HepG2 (cell line): ENCODE data around the gene MALT1. TPM values are rescaled to one million over a fixed set of nuclear protein-coding genes. Genes with fewer than 3 reads are reported as not detected.

Experiments used
- ATAC-seq: fragments of 200-7000 bp; cut with Tn5 transposase; 3 replicates; pipeline ENCODE4 v1.9.1; 2020; ENCODE audit warnings: mild to moderate bottlenecking, moderate library complexity
- BruUV-seq: library from RNA; stranded (reverse); fragments of 400-500 nt; replicated peaks from 2 replicates; lab custom pipeline; 2021; lab: Mats Ljungman, UMichigan
- CTCF ChIA-PET: fragments of 300-600 bp; formaldehyde crosslinking; extraction: SDS; loops from one replicate; lab custom pipeline; 2021; ENCODE audit warnings: low total read pairs, inconsistent platforms, low intra/inter-chr PET ratio; lab: Yijun Ruan, JAX
- POLR2A ChIA-PET: fragments of 350-600 bp; sonication (Branson Sonifier 250); formaldehyde crosslinking; loops from one replicate; lab custom pipeline; 2020; ENCODE audit warnings: antibody characterized with exemption, inconsistent platforms; lab: Yijun Ruan, JAX
- DNase-seq: peaks from one replicate; pipeline ENCODE4 v3.0.0-alpha.2; 2015; ENCODE audit warnings: low spot score
- FAIRE-seq: peaks from 3 replicates; lab custom pipeline; 2011; peaks lifted over from hg19 to GRCh38; lab: Jason Lieb, UNC
- H2AFZ ChIP-seq: one replicate; pipeline ENCODE4 v1.6.1; 2011; ENCODE audit warnings: low read length, inconsistent platforms
- H3K27ac ChIP-seq: fragments of 300-600 bp; 3 replicates; pipeline ENCODE4 v1.8.0; 2011; ENCODE audit warnings: mixed run types, mild to moderate bottlenecking, mixed read lengths, low read length, inconsistent platforms; ENCODE audit not compliant: insufficient read depth; ENCODE audit errors: extremely low read length
- H3K27me3 ChIP-seq, 2 experiments: fragments of 200-600 bp in 1 of 2; 2 replicates in 1 of 2; 3 replicates in 1 of 2; pipeline versions ENCODE4 v1.6.0 to v1.8.0; 2011; ENCODE audit warnings: low read length in 2 of 2, mild to moderate bottlenecking in 2 of 2, moderate library complexity in 2 of 2, inconsistent platforms in 1 of 2; ENCODE audit not compliant: insufficient read depth in 2 of 2, control insufficient read depth in 1 of 2
- H3K36me3 ChIP-seq, 2 experiments: fragments of 200-600 bp in 1 of 2; replicated peaks in 1 of 2; 2 replicates in 1 of 2; 3 replicates in 1 of 2; pipeline versions ENCODE4 v1.5.1 to v1.8.0; 2011; ENCODE audit warnings: low read length in 2 of 2, inconsistent platforms in 1 of 2; ENCODE audit not compliant: insufficient read depth in 2 of 2, control insufficient read depth in 1 of 2
- H3K4me1 ChIP-seq: 2 replicates; pipeline ENCODE4 v1.5.1; 2012; ENCODE audit warnings: low read length, inconsistent platforms; ENCODE audit not compliant: insufficient read depth
- H3K4me2 ChIP-seq: 2 replicates; pipeline ENCODE4 v1.6.0; 2011; ENCODE audit warnings: low read depth, low read length, inconsistent platforms
- H3K4me3 ChIP-seq, 3 experiments: fragments of 200-600 bp in 1 of 3; sonication (generic), shearing (Covaris generic) in 1 of 3; replicated peaks in 1 of 3; 2 replicates each; pipeline ENCODE4 v1.5.1; 2011 to 2016; ENCODE audit warnings: low read length in 3 of 3, inconsistent platforms in 2 of 3, low read depth in 2 of 3, mild to moderate bottlenecking in 2 of 3, control low read depth in 1 of 3, mixed read lengths in 1 of 3; ENCODE audit not compliant: insufficient read depth in 1 of 3
- H3K79me2 ChIP-seq: one replicate; pipeline ENCODE4 v1.6.1; 2011; ENCODE audit warnings: low read length, inconsistent platforms; ENCODE audit not compliant: insufficient read depth
- H3K9ac ChIP-seq: 2 replicates; pipeline ENCODE4 v1.6.0; 2011; ENCODE audit warnings: mild to moderate bottlenecking, low read depth, low read length, inconsistent platforms; ENCODE audit not compliant: insufficient read depth
- H3K9me3 ChIP-seq: 2 replicates; pipeline ENCODE4 v1.5.1; 2012; ENCODE audit warnings: mild to moderate bottlenecking, low read length
- H4K20me1 ChIP-seq: 2 replicates; pipeline ENCODE4 v1.6.0; 2011; ENCODE audit warnings: inconsistent platforms, mild to moderate bottlenecking, low read length, moderate library complexity; ENCODE audit not compliant: insufficient read depth
- DR1 ChIP-seq: sonication (generic); formaldehyde crosslinking; IDR thresholded peaks from 2 replicates; pipeline ENCODE4 v1.8.0; 2021; ENCODE audit warnings: mild to moderate bottlenecking, missing genetic modification reagents, inconsistent platforms
- HOXA7 ChIP-seq: sonication (generic); formaldehyde crosslinking; IDR thresholded peaks from 2 replicates; pipeline ENCODE4 v1.8.1; 2022; ENCODE audit warnings: mild to moderate bottlenecking, missing genetic modification reagents, moderate library complexity
- NFKBIZ ChIP-seq: IDR thresholded peaks from 2 replicates; pipeline ENCODE4 v1.6.1; 2018; ENCODE audit warnings: missing genetic modification reagents, missing compliant biosample characterization
- ONECUT2 ChIP-seq: sonication (generic); formaldehyde crosslinking; IDR thresholded peaks from 2 replicates; pipeline ENCODE4 v1.4.0; 2020; ENCODE audit warnings: missing genetic modification reagents
- PTBP1 ChIP-seq: fragments of 200-400 bp; formaldehyde crosslinking; IDR thresholded peaks from 2 replicates; pipeline ENCODE4 v1.6.1; 2018; ENCODE audit warnings: low read length, low read depth; ENCODE audit not compliant: poor library complexity, severe bottlenecking
- ZNF343 ChIP-seq: sonication (generic); formaldehyde crosslinking; IDR thresholded peaks from 2 replicates; pipeline ENCODE4 v1.4.0; 2020; ENCODE audit warnings: mild to moderate bottlenecking, missing genetic modification reagents
- ZNF441 ChIP-seq: sonication (generic); formaldehyde crosslinking; IDR thresholded peaks from 2 replicates; pipeline ENCODE4 v1.7.0; 2021; ENCODE audit warnings: missing genetic modification reagents, borderline replicate concordance
- ZNF746 ChIP-seq: sonication (generic); formaldehyde crosslinking; IDR thresholded peaks from 2 replicates; pipeline ENCODE4 v1.8.0; 2022; ENCODE audit warnings: mild to moderate bottlenecking, missing genetic modification reagents
- WGBS: methylation state at CpG from one replicate; pipeline ENCODE4 v1.1.6; 2017; ENCODE audit warnings: low lambda C conversion rate; 5-methylcytosine and 5-hydroxymethylcytosine counted together
- in situ Hi-C: cut with HindIII; loops from 2 replicates; pipeline ENCODE4 v1.10.0; 2017; ENCODE audit warnings: low pct_unique_long_range_greater_than_20kb; ENCODE audit not compliant: extremely low pct_ligation_motif_present
- intact Hi-C: fragments of 100-400 bp; cut with micrococcal nuclease; formaldehyde crosslinking; loops from one replicate; pipeline ENCODE4 v1.10.0; 2022; ENCODE audit not compliant: unreplicated experiment
- polyA plus RNA-seq, 8 experiments: library from polyadenylated mRNA; depleted of rRNA in 3 of 8; stranded (reverse) in 7 of 8; unstranded in 1 of 8; fragments of >200 nt; fragmentation: Illumina TruSeq in 4 of 8; extraction: Trizol in 4 of 8; gene quantifications; 2 replicates each; pipeline versions ENCODE4 v1.2.1 to v1.2.3, GENCODE V29; 2011 to 2016; ENCODE audit warnings: low read depth in 4 of 8, missing spikeins in 1 of 8, mixed read lengths in 1 of 8; ENCODE audit not compliant: insufficient read depth in 1 of 8
- total RNA-seq, 5 experiments: library from RNA; depleted of rRNA; stranded (reverse); fragments of >200 nt; fragmentation: Illumina TruSeq; extraction: Trizol; gene quantifications; 2 replicates each; pipeline ENCODE4 v1.2.3, GENCODE V29; 2016; ENCODE audit warnings: low read depth in 1 of 5
- TF ChIP-seq, protein P1 (sequence below): sonication (generic); formaldehyde crosslinking; IDR thresholded peaks from 2 replicates; pipeline ENCODE4 v1.4.0; 2020; ENCODE audit warnings: mild to moderate bottlenecking, missing genetic modification reagents
- TF ChIP-seq, protein P2 (sequence below): sonication (generic); formaldehyde crosslinking; IDR thresholded peaks from 2 replicates; pipeline ENCODE4 v1.4.0; 2020; ENCODE audit warnings: mild to moderate bottlenecking, missing genetic modification reagents, borderline replicate concordance
- TF ChIP-seq, protein P3 (sequence below): sonication (generic); formaldehyde crosslinking; IDR thresholded peaks from 2 replicates; pipeline ENCODE4 v1.4.0; 2020; ENCODE audit warnings: missing genetic modification reagents, borderline replicate concordance

The MALT1 gene
- total and polyA plus RNA-seq, 2 of the 13 experiments (the other 11 are each of a cell fraction or from before 2014, with no cell fraction given): 43.9 to 89.0 TPM

DNA sequence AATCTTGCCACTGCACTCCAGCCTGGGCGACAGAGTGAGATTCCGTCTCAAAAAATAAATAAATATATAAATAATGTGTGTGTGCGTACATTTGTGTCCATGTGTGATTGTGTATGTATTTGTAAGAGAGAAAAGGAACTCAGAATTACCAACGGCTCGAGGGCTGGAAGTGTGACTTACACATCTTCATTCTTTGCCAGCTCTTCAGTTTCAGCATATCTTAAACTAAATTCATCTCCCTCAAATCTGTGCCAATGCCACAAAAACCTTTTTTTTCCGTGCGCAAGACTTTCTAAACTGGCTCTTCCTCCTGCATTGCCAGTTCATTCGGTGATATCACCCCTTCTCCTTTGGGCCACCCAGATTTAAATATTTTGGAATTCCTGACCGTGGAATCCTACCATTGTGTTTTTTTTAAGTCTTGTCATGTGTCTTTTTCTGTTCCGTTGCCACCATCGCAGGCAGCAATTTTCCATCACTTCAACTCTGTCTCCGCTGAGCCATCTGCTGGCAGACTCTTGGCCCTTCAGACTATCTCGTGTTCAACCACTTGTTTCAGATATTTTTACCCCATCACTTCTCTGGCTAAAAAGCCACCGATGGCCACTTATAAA lies 116.4 kb downstream of the MALT1 start (continued):
- TF ChIP-seq, protein P1, sequence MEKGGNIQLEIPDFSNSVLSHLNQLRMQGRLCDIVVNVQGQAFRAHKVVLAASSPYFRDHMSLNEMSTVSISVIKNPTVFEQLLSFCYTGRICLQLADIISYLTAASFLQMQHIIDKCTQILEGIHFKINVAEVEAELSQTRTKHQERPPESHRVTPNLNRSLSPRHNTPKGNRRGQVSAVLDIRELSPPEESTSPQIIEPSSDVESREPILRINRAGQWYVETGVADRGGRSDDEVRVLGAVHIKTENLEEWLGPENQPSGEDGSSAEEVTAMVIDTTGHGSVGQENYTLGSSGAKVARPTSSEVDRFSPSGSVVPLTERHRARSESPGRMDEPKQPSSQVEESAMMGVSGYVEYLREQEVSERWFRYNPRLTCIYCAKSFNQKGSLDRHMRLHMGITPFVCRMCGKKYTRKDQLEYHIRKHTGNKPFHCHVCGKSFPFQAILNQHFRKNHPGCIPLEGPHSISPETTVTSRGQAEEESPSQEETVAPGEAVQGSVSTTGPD (CRISPR knock-in tag): no peak
- TF ChIP-seq ZNF343 (CRISPR knock-in tag) (no peak), NFKBIZ (CRISPR knock-in tag) (no peak), ZNF441 (CRISPR knock-in tag) (no peak)

DNA sequence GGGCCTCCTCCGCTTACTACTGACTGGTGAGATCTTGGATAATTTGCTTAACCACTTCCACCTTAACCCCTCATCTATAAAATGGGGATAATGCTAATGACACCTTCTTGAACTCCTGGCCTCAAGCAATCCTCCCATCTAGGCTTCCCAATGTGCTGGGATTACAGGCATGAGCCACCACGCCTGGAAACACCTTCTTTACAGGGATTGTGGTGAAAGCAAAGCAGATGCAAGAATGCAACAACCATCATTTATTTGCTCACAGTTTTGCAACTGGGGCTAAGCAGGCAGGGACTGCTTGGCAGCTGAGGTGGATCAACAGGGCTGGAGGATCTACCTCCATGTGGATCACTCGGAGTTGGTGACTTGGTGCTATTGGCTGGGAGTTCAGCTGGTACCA lies 117.2 kb downstream of the MALT1 start:
- H3K79me2 ChIP-seq: no peaks in the 10 kb centered on the region
- no peaks in the 10 kb centered on the region for H4K20me1 ChIP-seq
- peaks cover 1 to 32% of the 10 kb centered on the region in 2 experiments; a peak in 2 of 5 replicates for H3K27me3 ChIP-seq
- ChIA-PET CTCF (no interaction called here), POLR2A (no interaction called here)
- no peak for ATAC-seq
- in situ Hi-C loops: loop anchor here (10.0 kb wide), 1 partner anchor 266 kb away; no protein-coding TSS in a partner anchor
- no peak overlapping the region for H3K4me3 ChIP-seq
- H3K9ac ChIP-seq: no peak overlapping the region
- intact Hi-C loops: no loop called here
- FAIRE-seq: no peak
- H3K9me3 ChIP-seq: no peaks in the 10 kb centered on the region
- DNase-seq: no peak
- H3K27ac ChIP-seq: no peak overlapping the region
- peaks cover 13% of the 10 kb centered on the region; the same call in 1 of the 2 replicates for H3K4me1 ChIP-seq
- no TSS peak for BruUV-seq
- no peaks in the 10 kb centered on the region for H3K36me3 ChIP-seq
- no peak overlapping the region for H2AFZ ChIP-seq
- H3K4me2 ChIP-seq: no peak overlapping the region
- 50% methylated on average over 2 of the region's 3 CpGs for WGBS
- TF ChIP-seq PTBP1 (no peak), ONECUT2 (CRISPR knock-in tag) (no peak), DR1 (CRISPR knock-in tag) (no peak), ZNF746 (CRISPR knock-in tag) (no peak), HOXA7 (no peak)
- TF ChIP-seq, protein P2, sequence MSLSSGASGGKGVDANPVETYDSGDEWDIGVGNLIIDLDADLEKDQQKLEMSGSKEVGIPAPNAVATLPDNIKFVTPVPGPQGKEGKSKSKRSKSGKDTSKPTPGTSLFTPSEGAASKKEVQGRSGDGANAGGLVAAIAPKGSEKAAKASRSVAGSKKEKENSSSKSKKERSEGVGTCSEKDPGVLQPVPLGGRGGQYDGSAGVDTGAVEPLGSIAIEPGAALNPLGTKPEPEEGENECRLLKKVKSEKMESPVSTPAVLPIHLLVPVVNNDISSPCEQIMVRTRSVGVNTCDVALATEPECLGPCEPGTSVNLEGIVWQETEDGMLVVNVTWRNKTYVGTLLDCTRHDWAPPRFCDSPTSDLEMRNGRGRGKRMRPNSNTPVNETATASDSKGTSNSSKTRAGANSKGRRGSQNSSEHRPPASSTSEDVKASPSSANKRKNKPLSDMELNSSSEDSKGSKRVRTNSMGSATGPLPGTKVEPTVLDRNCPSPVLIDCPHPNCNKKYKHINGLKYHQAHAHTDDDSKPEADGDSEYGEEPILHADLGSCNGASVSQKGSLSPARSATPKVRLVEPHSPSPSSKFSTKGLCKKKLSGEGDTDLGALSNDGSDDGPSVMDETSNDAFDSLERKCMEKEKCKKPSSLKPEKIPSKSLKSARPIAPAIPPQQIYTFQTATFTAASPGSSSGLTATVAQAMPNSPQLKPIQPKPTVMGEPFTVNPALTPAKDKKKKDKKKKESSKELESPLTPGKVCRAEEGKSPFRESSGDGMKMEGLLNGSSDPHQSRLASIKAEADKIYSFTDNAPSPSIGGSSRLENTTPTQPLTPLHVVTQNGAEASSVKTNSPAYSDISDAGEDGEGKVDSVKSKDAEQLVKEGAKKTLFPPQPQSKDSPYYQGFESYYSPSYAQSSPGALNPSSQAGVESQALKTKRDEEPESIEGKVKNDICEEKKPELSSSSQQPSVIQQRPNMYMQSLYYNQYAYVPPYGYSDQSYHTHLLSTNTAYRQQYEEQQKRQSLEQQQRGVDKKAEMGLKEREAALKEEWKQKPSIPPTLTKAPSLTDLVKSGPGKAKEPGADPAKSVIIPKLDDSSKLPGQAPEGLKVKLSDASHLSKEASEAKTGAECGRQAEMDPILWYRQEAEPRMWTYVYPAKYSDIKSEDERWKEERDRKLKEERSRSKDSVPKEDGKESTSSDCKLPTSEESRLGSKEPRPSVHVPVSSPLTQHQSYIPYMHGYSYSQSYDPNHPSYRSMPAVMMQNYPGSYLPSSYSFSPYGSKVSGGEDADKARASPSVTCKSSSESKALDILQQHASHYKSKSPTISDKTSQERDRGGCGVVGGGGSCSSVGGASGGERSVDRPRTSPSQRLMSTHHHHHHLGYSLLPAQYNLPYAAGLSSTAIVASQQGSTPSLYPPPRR (CRISPR knock-in tag): no peak
- TF ChIP-seq, protein P3, sequence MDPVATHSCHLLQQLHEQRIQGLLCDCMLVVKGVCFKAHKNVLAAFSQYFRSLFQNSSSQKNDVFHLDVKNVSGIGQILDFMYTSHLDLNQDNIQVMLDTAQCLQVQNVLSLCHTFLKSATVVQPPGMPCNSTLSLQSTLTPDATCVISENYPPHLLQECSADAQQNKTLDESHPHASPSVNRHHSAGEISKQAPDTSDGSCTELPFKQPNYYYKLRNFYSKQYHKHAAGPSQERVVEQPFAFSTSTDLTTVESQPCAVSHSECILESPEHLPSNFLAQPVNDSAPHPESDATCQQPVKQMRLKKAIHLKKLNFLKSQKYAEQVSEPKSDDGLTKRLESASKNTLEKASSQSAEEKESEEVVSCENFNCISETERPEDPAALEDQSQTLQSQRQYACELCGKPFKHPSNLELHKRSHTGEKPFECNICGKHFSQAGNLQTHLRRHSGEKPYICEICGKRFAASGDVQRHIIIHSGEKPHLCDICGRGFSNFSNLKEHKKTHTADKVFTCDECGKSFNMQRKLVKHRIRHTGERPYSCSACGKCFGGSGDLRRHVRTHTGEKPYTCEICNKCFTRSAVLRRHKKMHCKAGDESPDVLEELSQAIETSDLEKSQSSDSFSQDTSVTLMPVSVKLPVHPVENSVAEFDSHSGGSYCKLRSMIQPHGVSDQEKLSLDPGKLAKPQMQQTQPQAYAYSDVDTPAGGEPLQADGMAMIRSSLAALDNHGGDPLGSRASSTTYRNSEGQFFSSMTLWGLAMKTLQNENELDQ: no peak
